HepG2 (cell line): ENCODE data around the gene SMIM28. TPM values are rescaled to one million over a fixed set of nuclear protein-coding genes. Genes with fewer than 3 reads are reported as not detected.

Experiments
- ATAC-seq: fragments of 200-7000 bp; cut with Tn5 transposase; 3 replicates; pipeline ENCODE4 v1.9.1; 2020; ENCODE audit warnings: mild to moderate bottlenecking, moderate library complexity
- BruUV-seq: library from RNA; stranded (reverse); fragments of 400-500 nt; replicated peaks from 2 replicates; lab custom pipeline; 2021; lab: Mats Ljungman, UMichigan
- CTCF ChIA-PET: fragments of 300-600 bp; formaldehyde crosslinking; extraction: SDS; loops from one replicate; lab custom pipeline; 2021; ENCODE audit warnings: low total read pairs, inconsistent platforms, low intra/inter-chr PET ratio; lab: Yijun Ruan, JAX
- POLR2A ChIA-PET: fragments of 350-600 bp; sonication (Branson Sonifier 250); formaldehyde crosslinking; loops from one replicate; lab custom pipeline; 2020; ENCODE audit warnings: antibody characterized with exemption, inconsistent platforms; lab: Yijun Ruan, JAX
- DNase-seq: peaks from one replicate; pipeline ENCODE4 v3.0.0-alpha.2; 2015; ENCODE audit warnings: low spot score
- FAIRE-seq: peaks from 3 replicates; lab custom pipeline; 2011; peaks lifted over from hg19 to GRCh38; lab: Jason Lieb, UNC
- H2AFZ ChIP-seq: one replicate; pipeline ENCODE4 v1.6.1; 2011; ENCODE audit warnings: low read length, inconsistent platforms
- H3K27ac ChIP-seq: fragments of 300-600 bp; 3 replicates; pipeline ENCODE4 v1.8.0; 2011; ENCODE audit warnings: mixed run types, mild to moderate bottlenecking, mixed read lengths, low read length, inconsistent platforms; ENCODE audit not compliant: insufficient read depth; ENCODE audit errors: extremely low read length
- H3K27me3 ChIP-seq, 2 experiments: fragments of 200-600 bp in 1 of 2; 2 replicates in 1 of 2; 3 replicates in 1 of 2; pipeline versions ENCODE4 v1.6.0 to v1.8.0; 2011; ENCODE audit warnings: low read length in 2 of 2, mild to moderate bottlenecking in 2 of 2, moderate library complexity in 2 of 2, inconsistent platforms in 1 of 2; ENCODE audit not compliant: insufficient read depth in 2 of 2, control insufficient read depth in 1 of 2
- H3K36me3 ChIP-seq, 2 experiments: fragments of 200-600 bp in 1 of 2; replicated peaks in 1 of 2; 2 replicates in 1 of 2; 3 replicates in 1 of 2; pipeline versions ENCODE4 v1.5.1 to v1.8.0; 2011; ENCODE audit warnings: low read length in 2 of 2, inconsistent platforms in 1 of 2; ENCODE audit not compliant: insufficient read depth in 2 of 2, control insufficient read depth in 1 of 2
- H3K4me1 ChIP-seq: 2 replicates; pipeline ENCODE4 v1.5.1; 2012; ENCODE audit warnings: low read length, inconsistent platforms; ENCODE audit not compliant: insufficient read depth
- H3K4me2 ChIP-seq: 2 replicates; pipeline ENCODE4 v1.6.0; 2011; ENCODE audit warnings: low read depth, low read length, inconsistent platforms
- H3K4me3 ChIP-seq, 3 experiments: fragments of 200-600 bp in 1 of 3; sonication (generic), shearing (Covaris generic) in 1 of 3; replicated peaks in 1 of 3; 2 replicates each; pipeline ENCODE4 v1.5.1; 2011 to 2016; ENCODE audit warnings: low read length in 3 of 3, inconsistent platforms in 2 of 3, low read depth in 2 of 3, mild to moderate bottlenecking in 2 of 3, control low read depth in 1 of 3, mixed read lengths in 1 of 3; ENCODE audit not compliant: insufficient read depth in 1 of 3
- H3K79me2 ChIP-seq: one replicate; pipeline ENCODE4 v1.6.1; 2011; ENCODE audit warnings: low read length, inconsistent platforms; ENCODE audit not compliant: insufficient read depth
- H3K9ac ChIP-seq: 2 replicates; pipeline ENCODE4 v1.6.0; 2011; ENCODE audit warnings: mild to moderate bottlenecking, low read depth, low read length, inconsistent platforms; ENCODE audit not compliant: insufficient read depth
- H3K9me3 ChIP-seq: 2 replicates; pipeline ENCODE4 v1.5.1; 2012; ENCODE audit warnings: mild to moderate bottlenecking, low read length
- H4K20me1 ChIP-seq: 2 replicates; pipeline ENCODE4 v1.6.0; 2011; ENCODE audit warnings: inconsistent platforms, mild to moderate bottlenecking, low read length, moderate library complexity; ENCODE audit not compliant: insufficient read depth
- FOXO1 ChIP-seq: sonication (generic); formaldehyde crosslinking; IDR thresholded peaks from 2 replicates; pipeline ENCODE4 v1.4.0; 2020; ENCODE audit warnings: missing genetic modification reagents
- SATB2 ChIP-seq: sonication (generic); formaldehyde crosslinking; IDR thresholded peaks from 2 replicates; pipeline ENCODE4 v1.5.0; 2020; ENCODE audit warnings: missing genetic modification reagents
- ZBTB38 ChIP-seq: sonication (generic); formaldehyde crosslinking; IDR thresholded peaks from 2 replicates; pipeline ENCODE4 v1.5.1; 2020; ENCODE audit warnings: mild to moderate bottlenecking, missing genetic modification reagents
- WGBS: methylation state at CpG from one replicate; pipeline ENCODE4 v1.1.6; 2017; ENCODE audit warnings: low lambda C conversion rate; 5-methylcytosine and 5-hydroxymethylcytosine counted together
- in situ Hi-C: cut with HindIII; loops from 2 replicates; pipeline ENCODE4 v1.10.0; 2017; ENCODE audit warnings: low pct_unique_long_range_greater_than_20kb; ENCODE audit not compliant: extremely low pct_ligation_motif_present
- intact Hi-C: fragments of 100-400 bp; cut with micrococcal nuclease; formaldehyde crosslinking; loops from one replicate; pipeline ENCODE4 v1.10.0; 2022; ENCODE audit not compliant: unreplicated experiment
- polyA plus RNA-seq, 8 experiments: library from polyadenylated mRNA; depleted of rRNA in 3 of 8; stranded (reverse) in 7 of 8; unstranded in 1 of 8; fragments of >200 nt; fragmentation: Illumina TruSeq in 4 of 8; extraction: Trizol in 4 of 8; gene quantifications; 2 replicates each; pipeline versions ENCODE4 v1.2.1 to v1.2.3, GENCODE V29; 2011 to 2016; ENCODE audit warnings: low read depth in 4 of 8, missing spikeins in 1 of 8, mixed read lengths in 1 of 8; ENCODE audit not compliant: insufficient read depth in 1 of 8
- total RNA-seq, 5 experiments: library from RNA; depleted of rRNA; stranded (reverse); fragments of >200 nt; fragmentation: Illumina TruSeq; extraction: Trizol; gene quantifications; 2 replicates each; pipeline ENCODE4 v1.2.3, GENCODE V29; 2016; ENCODE audit warnings: low read depth in 1 of 5
- TF ChIP-seq, protein P1 (sequence below): sonication (generic); formaldehyde crosslinking; IDR thresholded peaks from 2 replicates; pipeline ENCODE4 v1.4.0; 2020; ENCODE audit warnings: mild to moderate bottlenecking, low read depth, missing genetic modification reagents
- TF ChIP-seq, protein P2 (sequence below): sonication (generic); formaldehyde crosslinking; IDR thresholded peaks from 2 replicates; pipeline ENCODE4 v1.4.0; 2020; ENCODE audit warnings: missing genetic modification reagents, borderline replicate concordance
- TF ChIP-seq, protein P3 (sequence below): sonication (generic); formaldehyde crosslinking; IDR thresholded peaks from 2 replicates; pipeline ENCODE4 v1.5.1; 2020; ENCODE audit warnings: missing genetic modification reagents, mild to moderate bottlenecking, borderline replicate concordance
- TF ChIP-seq, protein P4 (sequence below): sonication (generic); formaldehyde crosslinking; IDR thresholded peaks from 2 replicates; pipeline ENCODE4 v1.4.0; 2020; ENCODE audit warnings: missing genetic modification reagents, mild to moderate bottlenecking, borderline replicate concordance
- TF ChIP-seq, protein P5 (sequence below): sonication (generic); formaldehyde crosslinking; IDR thresholded peaks from 2 replicates; pipeline ENCODE4 v1.4.0; 2020; ENCODE audit warnings: missing genetic modification reagents
- TF ChIP-seq, protein P6 (sequence below): sonication (generic); formaldehyde crosslinking; IDR thresholded peaks from 2 replicates; pipeline ENCODE4 v1.8.0; 2022; ENCODE audit warnings: mild to moderate bottlenecking, missing genetic modification reagents, borderline replicate concordance

The SMIM28 gene
- total and polyA plus RNA-seq, 2 of the 13 experiments (the other 11 are each of a cell fraction or from before 2014, with no cell fraction given), result not detected

DNA sequence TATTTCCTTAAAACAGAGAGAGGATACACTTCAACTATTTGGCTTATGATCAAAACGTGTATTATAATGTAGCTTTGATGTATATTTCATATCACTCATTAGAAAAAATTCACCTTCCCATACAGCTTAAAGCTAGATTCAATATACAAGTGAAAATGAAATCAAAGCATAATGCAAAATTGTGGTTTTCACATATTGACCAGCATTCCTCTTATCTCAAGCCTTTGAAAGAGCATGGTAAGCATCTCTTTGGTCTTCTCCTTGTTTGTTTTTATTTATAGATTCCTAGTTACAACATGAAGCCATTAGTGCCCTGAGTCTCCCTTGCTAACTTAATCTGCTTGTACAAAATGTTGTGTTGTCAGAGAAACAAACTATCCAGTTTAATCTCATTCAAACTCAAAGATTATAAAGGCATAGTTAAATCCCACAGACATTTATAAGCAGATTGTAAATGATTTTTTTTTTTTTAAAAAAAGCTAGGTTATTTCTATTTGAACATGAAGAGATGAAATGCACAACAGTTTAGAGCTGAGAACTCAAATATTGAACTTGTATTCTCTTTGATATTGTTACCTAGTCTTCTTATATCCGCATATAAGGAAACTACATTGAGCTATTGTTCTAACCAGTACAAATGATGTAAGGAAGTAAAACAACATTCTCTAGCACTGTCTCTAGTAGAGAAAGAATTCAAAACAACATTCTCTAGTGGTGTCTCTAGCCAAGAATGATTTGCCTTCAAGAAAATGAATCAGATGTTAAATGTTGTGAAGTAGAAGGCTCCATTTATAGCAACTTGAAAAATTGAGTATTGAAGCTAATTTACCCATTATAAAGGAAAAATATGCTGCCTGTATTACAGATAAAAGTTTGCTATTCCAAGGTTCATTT lies 31.2 kb upstream of the SMIM28 start:
- Histone ChIP-seq H3K79me2 (no peaks in the 10 kb centered on the region), H3K4me2 (no peak overlapping the region), H3K4me3 (no peak overlapping the region), H3K27ac (no peak overlapping the region), H3K4me1 (no peaks in the 10 kb centered on the region), H2AFZ (no peak overlapping the region), H3K9ac (no peak overlapping the region), H3K36me3 (no peaks in the 10 kb centered on the region), H3K9me3 (no peaks in the 10 kb centered on the region), H4K20me1 (no peaks in the 10 kb centered on the region), H3K27me3 (peaks cover 0 to 5% of the 10 kb centered on the region in 2 experiments; a peak in 1 of 5 replicates)
- POLR2A ChIA-PET, result no interaction called here
- DNase-seq, result no peak
- 20% methylated on average over 2 of the region's 2 CpGs for WGBS
- CTCF ChIA-PET, result no interaction called here
- intact Hi-C loops, result no loop called here
- in situ Hi-C loops, result no loop called here
- no peak for ATAC-seq
- no TSS peak for BruUV-seq
- no peak for FAIRE-seq
- TF ChIP-seq SATB2 (CRISPR knock-in tag) (no peak), ZBTB38 (no peak), FOXO1 (CRISPR knock-in tag) (no peak)
- TF ChIP-seq, protein P1, sequence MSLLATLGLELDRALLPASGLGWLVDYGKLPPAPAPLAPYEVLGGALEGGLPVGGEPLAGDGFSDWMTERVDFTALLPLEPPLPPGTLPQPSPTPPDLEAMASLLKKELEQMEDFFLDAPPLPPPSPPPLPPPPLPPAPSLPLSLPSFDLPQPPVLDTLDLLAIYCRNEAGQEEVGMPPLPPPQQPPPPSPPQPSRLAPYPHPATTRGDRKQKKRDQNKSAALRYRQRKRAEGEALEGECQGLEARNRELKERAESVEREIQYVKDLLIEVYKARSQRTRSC (CRISPR knock-in tag), result no peak
- TF ChIP-seq, protein P2, sequence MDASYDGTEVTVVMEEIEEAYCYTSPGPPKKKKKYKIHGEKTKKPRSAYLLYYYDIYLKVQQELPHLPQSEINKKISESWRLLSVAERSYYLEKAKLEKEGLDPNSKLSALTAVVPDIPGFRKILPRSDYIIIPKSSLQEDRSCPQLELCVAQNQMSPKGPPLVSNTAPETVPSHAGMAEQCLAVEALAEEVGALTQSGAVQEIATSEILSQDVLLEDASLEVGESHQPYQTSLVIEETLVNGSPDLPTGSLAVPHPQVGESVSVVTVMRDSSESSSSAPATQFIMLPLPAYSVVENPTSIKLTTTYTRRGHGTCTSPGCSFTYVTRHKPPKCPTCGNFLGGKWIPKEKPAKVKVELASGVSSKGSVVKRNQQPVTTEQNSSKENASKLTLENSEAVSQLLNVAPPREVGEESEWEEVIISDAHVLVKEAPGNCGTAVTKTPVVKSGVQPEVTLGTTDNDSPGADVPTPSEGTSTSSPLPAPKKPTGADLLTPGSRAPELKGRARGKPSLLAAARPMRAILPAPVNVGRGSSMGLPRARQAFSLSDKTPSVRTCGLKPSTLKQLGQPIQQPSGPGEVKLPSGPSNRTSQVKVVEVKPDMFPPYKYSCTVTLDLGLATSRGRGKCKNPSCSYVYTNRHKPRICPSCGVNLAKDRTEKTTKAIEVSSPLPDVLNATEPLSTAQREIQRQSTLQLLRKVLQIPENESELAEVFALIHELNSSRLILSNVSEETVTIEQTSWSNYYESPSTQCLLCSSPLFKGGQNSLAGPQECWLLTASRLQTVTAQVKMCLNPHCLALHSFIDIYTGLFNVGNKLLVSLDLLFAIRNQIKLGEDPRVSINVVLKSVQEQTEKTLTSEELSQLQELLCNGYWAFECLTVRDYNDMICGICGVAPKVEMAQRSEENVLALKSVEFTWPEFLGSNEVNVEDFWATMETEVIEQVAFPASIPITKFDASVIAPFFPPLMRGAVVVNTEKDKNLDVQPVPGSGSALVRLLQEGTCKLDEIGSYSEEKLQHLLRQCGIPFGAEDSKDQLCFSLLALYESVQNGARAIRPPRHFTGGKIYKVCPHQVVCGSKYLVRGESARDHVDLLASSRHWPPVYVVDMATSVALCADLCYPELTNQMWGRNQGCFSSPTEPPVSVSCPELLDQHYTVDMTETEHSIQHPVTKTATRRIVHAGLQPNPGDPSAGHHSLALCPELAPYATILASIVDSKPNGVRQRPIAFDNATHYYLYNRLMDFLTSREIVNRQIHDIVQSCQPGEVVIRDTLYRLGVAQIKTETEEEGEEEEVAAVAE, result no peak
- TF ChIP-seq, protein P3, sequence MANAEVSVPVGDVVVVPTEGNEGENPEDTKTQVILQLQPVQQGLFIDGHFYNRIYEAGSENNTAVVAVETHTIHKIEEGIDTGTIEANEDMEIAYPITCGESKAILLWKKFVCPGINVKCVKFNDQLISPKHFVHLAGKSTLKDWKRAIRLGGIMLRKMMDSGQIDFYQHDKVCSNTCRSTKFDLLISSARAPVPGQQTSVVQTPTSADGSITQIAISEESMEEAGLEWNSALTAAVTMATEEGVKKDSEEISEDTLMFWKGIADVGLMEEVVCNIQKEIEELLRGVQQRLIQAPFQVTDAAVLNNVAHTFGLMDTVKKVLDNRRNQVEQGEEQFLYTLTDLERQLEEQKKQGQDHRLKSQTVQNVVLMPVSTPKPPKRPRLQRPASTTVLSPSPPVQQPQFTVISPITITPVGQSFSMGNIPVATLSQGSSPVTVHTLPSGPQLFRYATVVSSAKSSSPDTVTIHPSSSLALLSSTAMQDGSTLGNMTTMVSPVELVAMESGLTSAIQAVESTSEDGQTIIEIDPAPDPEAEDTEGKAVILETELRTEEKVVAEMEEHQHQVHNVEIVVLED, result no peak
- TF ChIP-seq, protein P4, sequence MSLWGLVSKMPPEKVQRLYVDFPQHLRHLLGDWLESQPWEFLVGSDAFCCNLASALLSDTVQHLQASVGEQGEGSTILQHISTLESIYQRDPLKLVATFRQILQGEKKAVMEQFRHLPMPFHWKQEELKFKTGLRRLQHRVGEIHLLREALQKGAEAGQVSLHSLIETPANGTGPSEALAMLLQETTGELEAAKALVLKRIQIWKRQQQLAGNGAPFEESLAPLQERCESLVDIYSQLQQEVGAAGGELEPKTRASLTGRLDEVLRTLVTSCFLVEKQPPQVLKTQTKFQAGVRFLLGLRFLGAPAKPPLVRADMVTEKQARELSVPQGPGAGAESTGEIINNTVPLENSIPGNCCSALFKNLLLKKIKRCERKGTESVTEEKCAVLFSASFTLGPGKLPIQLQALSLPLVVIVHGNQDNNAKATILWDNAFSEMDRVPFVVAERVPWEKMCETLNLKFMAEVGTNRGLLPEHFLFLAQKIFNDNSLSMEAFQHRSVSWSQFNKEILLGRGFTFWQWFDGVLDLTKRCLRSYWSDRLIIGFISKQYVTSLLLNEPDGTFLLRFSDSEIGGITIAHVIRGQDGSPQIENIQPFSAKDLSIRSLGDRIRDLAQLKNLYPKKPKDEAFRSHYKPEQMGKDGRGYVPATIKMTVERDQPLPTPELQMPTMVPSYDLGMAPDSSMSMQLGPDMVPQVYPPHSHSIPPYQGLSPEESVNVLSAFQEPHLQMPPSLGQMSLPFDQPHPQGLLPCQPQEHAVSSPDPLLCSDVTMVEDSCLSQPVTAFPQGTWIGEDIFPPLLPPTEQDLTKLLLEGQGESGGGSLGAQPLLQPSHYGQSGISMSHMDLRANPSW (CRISPR knock-in tag), result no peak
- TF ChIP-seq, protein P5, sequence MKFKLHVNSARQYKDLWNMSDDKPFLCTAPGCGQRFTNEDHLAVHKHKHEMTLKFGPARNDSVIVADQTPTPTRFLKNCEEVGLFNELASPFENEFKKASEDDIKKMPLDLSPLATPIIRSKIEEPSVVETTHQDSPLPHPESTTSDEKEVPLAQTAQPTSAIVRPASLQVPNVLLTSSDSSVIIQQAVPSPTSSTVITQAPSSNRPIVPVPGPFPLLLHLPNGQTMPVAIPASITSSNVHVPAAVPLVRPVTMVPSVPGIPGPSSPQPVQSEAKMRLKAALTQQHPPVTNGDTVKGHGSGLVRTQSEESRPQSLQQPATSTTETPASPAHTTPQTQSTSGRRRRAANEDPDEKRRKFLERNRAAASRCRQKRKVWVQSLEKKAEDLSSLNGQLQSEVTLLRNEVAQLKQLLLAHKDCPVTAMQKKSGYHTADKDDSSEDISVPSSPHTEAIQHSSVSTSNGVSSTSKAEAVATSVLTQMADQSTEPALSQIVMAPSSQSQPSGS, result no peak
- TF ChIP-seq, protein P6, sequence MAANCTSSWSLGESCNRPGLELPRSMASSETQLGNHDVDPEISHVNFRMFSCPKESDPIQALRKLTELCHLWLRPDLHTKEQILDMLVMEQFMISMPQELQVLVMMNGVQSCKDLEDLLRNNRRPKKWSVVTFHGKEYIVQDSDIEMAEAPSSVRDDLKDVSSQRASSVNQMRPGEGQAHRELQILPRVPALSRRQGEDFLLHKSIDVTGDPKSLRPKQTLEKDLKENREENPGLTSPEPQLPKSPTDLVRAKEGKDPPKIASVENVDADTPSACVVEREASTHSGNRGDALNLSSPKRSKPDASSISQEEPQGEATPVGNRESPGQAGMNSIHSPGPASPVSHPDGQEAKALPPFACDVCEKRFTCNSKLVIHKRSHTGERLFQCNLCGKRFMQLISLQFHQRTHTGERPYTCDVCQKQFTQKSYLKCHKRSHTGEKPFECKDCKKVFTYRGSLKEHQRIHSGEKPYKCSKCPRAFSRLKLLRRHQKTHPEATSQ (CRISPR knock-in tag), result no peak
